ENCODE results near the gene SPATA31E1.

Gene SPATA31E1

GRCh38 chr9:87892956-87893355 lies 10.3 kb downstream of the SPATA31E1 start:
- no peak for ATAC-seq
- TF ChIP-seq ZNF565 (CRISPR knock-in tag; conservative IDR thresholded peaks at IDR 0.05; ENCODE audit: low read depth), result no peak
- TF ChIP-seq ZNF8 (CRISPR knock-in tag; IDR thresholded peaks at IDR 0.05), result no peak
- no peak for TF ChIP-seq ZC3H10 (CRISPR knock-in tag; IDR thresholded peaks at IDR 0.05)
- TF ChIP-seq CREB5 (CRISPR knock-in tag; IDR thresholded peaks at IDR 0.05; ENCODE audit: low read depth), result no peak
- no peak for TF ChIP-seq RARB (CRISPR knock-in tag; IDR thresholded peaks at IDR 0.05)
- TF ChIP-seq ZFP30 (CRISPR knock-in tag; IDR thresholded peaks at IDR 0.05), result no peak
- no peak for TF ChIP-seq ESRRG (CRISPR knock-in tag; IDR thresholded peaks at IDR 0.05)
- TF ChIP-seq SNAI2 (CRISPR knock-in tag; IDR thresholded peaks at IDR 0.05), result no peak
- TF ChIP-seq BACH2 (CRISPR knock-in tag; IDR thresholded peaks at IDR 0.05; ENCODE audit: borderline replicate concordance), result no peak
- TF ChIP-seq ARNTL (CRISPR knock-in tag; IDR thresholded peaks at IDR 0.05; ENCODE audit: borderline replicate concordance, low read depth), result no peak
- TF ChIP-seq TOX (CRISPR knock-in tag; IDR thresholded peaks at IDR 0.05; ENCODE audit: borderline replicate concordance), result no peak

GRCh38 chr9:87894998-87895625 lies 12.4 kb downstream of the SPATA31E1 start:
- no peak for TF ChIP-seq ZFP30 (CRISPR knock-in tag; IDR thresholded peaks at IDR 0.05)
- TF ChIP-seq, protein P1, sequence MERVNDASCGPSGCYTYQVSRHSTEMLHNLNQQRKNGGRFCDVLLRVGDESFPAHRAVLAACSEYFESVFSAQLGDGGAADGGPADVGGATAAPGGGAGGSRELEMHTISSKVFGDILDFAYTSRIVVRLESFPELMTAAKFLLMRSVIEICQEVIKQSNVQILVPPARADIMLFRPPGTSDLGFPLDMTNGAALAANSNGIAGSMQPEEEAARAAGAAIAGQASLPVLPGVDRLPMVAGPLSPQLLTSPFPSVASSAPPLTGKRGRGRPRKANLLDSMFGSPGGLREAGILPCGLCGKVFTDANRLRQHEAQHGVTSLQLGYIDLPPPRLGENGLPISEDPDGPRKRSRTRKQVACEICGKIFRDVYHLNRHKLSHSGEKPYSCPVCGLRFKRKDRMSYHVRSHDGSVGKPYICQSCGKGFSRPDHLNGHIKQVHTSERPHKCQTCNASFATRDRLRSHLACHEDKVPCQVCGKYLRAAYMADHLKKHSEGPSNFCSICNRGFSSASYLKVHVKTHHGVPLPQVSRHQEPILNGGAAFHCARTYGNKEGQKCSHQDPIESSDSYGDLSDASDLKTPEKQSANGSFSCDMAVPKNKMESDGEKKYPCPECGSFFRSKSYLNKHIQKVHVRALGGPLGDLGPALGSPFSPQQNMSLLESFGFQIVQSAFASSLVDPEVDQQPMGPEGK (CRISPR knock-in tag; IDR thresholded peaks at IDR 0.05; ENCODE audit: borderline replicate concordance), result no peak
- no peak for TF ChIP-seq GLIS3 (CRISPR knock-in tag; IDR thresholded peaks at IDR 0.05)
- TF ChIP-seq ZNF8 (CRISPR knock-in tag; IDR thresholded peaks at IDR 0.05), result no peak
- no peak for TF ChIP-seq CSDC2 (CRISPR knock-in tag; IDR thresholded peaks at IDR 0.05)
- TF ChIP-seq ESRRG (CRISPR knock-in tag; IDR thresholded peaks at IDR 0.05), result no peak
- TF ChIP-seq ZNF70 (CRISPR knock-in tag; IDR thresholded peaks at IDR 0.05), result no peak
- no peak for ATAC-seq

GRCh38 chr9:87896891-87897290 lies 14.2 kb downstream of the SPATA31E1 start:
- no peak for TF ChIP-seq BACH2 (CRISPR knock-in tag; IDR thresholded peaks at IDR 0.05; ENCODE audit: borderline replicate concordance)
- TF ChIP-seq CSDC2 (CRISPR knock-in tag; IDR thresholded peaks at IDR 0.05), result no peak
- TF ChIP-seq ZFP3 (CRISPR knock-in tag; IDR thresholded peaks at IDR 0.05), result no peak
- TF ChIP-seq, protein P1 (CRISPR knock-in tag; IDR thresholded peaks at IDR 0.05; ENCODE audit: borderline replicate concordance), result no peak
- TF ChIP-seq GLIS3 (CRISPR knock-in tag; IDR thresholded peaks at IDR 0.05), result no peak
- no peak for TF ChIP-seq ISL1 (CRISPR knock-in tag; IDR thresholded peaks at IDR 0.05)
- TF ChIP-seq CREB5 (CRISPR knock-in tag; IDR thresholded peaks at IDR 0.05; ENCODE audit: low read depth), result no peak
- no peak for TF ChIP-seq ZNF565 (CRISPR knock-in tag; conservative IDR thresholded peaks at IDR 0.05; ENCODE audit: low read depth)
- TF ChIP-seq POU6F1 (CRISPR knock-in tag; IDR thresholded peaks at IDR 0.05; ENCODE audit: borderline replicate concordance, low read depth), result no peak
- no peak for TF ChIP-seq ARNTL (CRISPR knock-in tag; IDR thresholded peaks at IDR 0.05; ENCODE audit: borderline replicate concordance, low read depth)
- no peak for TF ChIP-seq ZC3H10 (CRISPR knock-in tag; IDR thresholded peaks at IDR 0.05)
- TF ChIP-seq RARB (CRISPR knock-in tag; IDR thresholded peaks at IDR 0.05), result no peak
- no peak for TF ChIP-seq SNAI2 (CRISPR knock-in tag; IDR thresholded peaks at IDR 0.05)
- no peak for TF ChIP-seq ZNF8 (CRISPR knock-in tag; IDR thresholded peaks at IDR 0.05)
- no peak for TF ChIP-seq PPARA (CRISPR knock-in tag; IDR thresholded peaks at IDR 0.05; ENCODE audit: borderline replicate concordance)
- no peak for TF ChIP-seq TSHZ2 (CRISPR knock-in tag; IDR thresholded peaks at IDR 0.05)
- no peak for TF ChIP-seq TOX (CRISPR knock-in tag; IDR thresholded peaks at IDR 0.05; ENCODE audit: borderline replicate concordance)
- TF ChIP-seq OSR1 (CRISPR knock-in tag; IDR thresholded peaks at IDR 0.05), result no peak
- TF ChIP-seq, protein P2, sequence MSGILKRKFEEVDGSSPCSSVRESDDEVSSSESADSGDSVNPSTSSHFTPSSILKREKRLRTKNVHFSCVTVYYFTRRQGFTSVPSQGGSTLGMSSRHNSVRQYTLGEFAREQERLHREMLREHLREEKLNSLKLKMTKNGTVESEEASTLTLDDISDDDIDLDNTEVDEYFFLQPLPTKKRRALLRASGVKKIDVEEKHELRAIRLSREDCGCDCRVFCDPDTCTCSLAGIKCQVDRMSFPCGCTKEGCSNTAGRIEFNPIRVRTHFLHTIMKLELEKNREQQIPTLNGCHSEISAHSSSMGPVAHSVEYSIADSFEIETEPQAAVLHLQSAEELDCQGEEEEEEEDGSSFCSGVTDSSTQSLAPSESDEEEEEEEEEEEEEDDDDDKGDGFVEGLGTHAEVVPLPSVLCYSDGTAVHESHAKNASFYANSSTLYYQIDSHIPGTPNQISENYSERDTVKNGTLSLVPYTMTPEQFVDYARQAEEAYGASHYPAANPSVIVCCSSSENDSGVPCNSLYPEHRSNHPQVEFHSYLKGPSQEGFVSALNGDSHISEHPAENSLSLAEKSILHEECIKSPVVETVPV (CRISPR knock-in tag; IDR thresholded peaks at IDR 0.05), result no peak
- no peak for TF ChIP-seq ESRRG (CRISPR knock-in tag; IDR thresholded peaks at IDR 0.05)
- no peak for ATAC-seq
